CD8-positive, alpha-beta memory T cell (primary cell): ENCODE data around the gene SIK1. TPM values are rescaled to one million over a fixed set of nuclear protein-coding genes. Genes with fewer than 3 reads are reported as not detected.

Experiments used
- CTCF ChIA-PET: fragments of 350-600 bp; sonication (Branson Sonifier 250); formaldehyde crosslinking; loops from one replicate; lab custom pipeline; 2021; ENCODE audit warnings: antibody characterized with exemption; lab: Charles Lee
- POLR2A ChIA-PET: fragments of 350-600 bp; sonication (Branson Sonifier 250); formaldehyde crosslinking; loops from one replicate; lab custom pipeline; 2021; ENCODE audit warnings: antibody characterized with exemption; lab: Charles Lee
- DNase-seq, 5 donors: peaks; one replicate each; pipeline versions ENCODE4 v3.0.0 to v3.0.0-alpha.2; 2020 to 2022; ENCODE audit warnings: mixed read lengths in 1 of 5
- H3K27ac ChIP-seq: one replicate; pipeline ENCODE4 v1.7.0; 2013; ENCODE audit warnings: low read depth, mild to moderate bottlenecking, low read length, moderate library complexity
- H3K27me3 ChIP-seq: 2 replicates; pipeline ENCODE4 v1.7.0; 2013; ENCODE audit warnings: low read length, mild to moderate bottlenecking; ENCODE audit not compliant: insufficient read depth, poor library complexity, severe bottlenecking
- H3K36me3 ChIP-seq: 2 replicates; pipeline ENCODE4 v1.7.0; 2013; ENCODE audit warnings: mild to moderate bottlenecking, low read length, moderate library complexity; ENCODE audit not compliant: insufficient read depth
- H3K4me1 ChIP-seq: 2 replicates; pipeline ENCODE4 v1.7.0; 2013; ENCODE audit warnings: mild to moderate bottlenecking, low read length, moderate library complexity; ENCODE audit not compliant: insufficient read depth
- H3K4me3 ChIP-seq: 2 replicates; pipeline ENCODE4 v1.7.0; 2013; ENCODE audit warnings: mild to moderate bottlenecking, low read length
- H3K9me3 ChIP-seq: 2 replicates; pipeline ENCODE4 v1.7.0; 2013; ENCODE audit warnings: mild to moderate bottlenecking, low read length
- H3K27ac Mint-ChIP-seq, 8 donors: one replicate each; pipeline ENCODE4 v1.8.0; 2020 to 2021; ENCODE audit warnings: mixed read lengths in 8 of 8, mild to moderate bottlenecking in 6 of 8, inconsistent platforms in 3 of 8, moderate library complexity in 3 of 8
- H3K27me3 Mint-ChIP-seq, 2 donors: one replicate each; pipeline ENCODE4 v1.8.0; 2020 to 2021; ENCODE audit warnings: mixed read lengths in 2 of 2, mild to moderate bottlenecking in 1 of 2, moderate library complexity in 1 of 2
- H3K36me3 Mint-ChIP-seq, 3 donors: one replicate each; pipeline ENCODE4 v1.8.0; 2020 to 2021; ENCODE audit warnings: mixed read lengths in 3 of 3, inconsistent platforms in 1 of 3, mild to moderate bottlenecking in 1 of 3
- H3K4me1 Mint-ChIP-seq, 3 donors: one replicate each; pipeline ENCODE4 v1.8.0; 2020 to 2021; ENCODE audit warnings: mixed read lengths in 3 of 3, inconsistent platforms in 1 of 3, mild to moderate bottlenecking in 1 of 3
- H3K4me3 Mint-ChIP-seq, 7 donors: one replicate each; pipeline ENCODE4 v1.8.0; 2020 to 2021; ENCODE audit warnings: mixed read lengths in 7 of 7, mild to moderate bottlenecking in 6 of 7, moderate library complexity in 4 of 7, inconsistent platforms in 2 of 7
- H3K9me3 Mint-ChIP-seq, 5 donors: one replicate each; pipeline ENCODE4 v1.8.0; 2020 to 2022; ENCODE audit warnings: mixed read lengths in 5 of 5, mild to moderate bottlenecking in 3 of 5, moderate library complexity in 2 of 5, inconsistent platforms in 1 of 5
- polyA plus RNA-seq: library from polyadenylated mRNA; unstranded; fragments of 300-500 nt; fragmentation: Illumina TruSeq; gene quantifications from one replicate; pipeline ENCODE4 v1.2.3, GENCODE V29; 2021
- total RNA-seq, 2 experiments: library from RNA; stranded (reverse); gene quantifications; one replicate each; pipeline ENCODE4 v1.2.3, GENCODE V29; 2021

The SIK1 gene
- total and polyA plus RNA-seq, 3 experiments from 2014 or later, result 0.62 to 6.0 (median 4.6) TPM

GRCh38 chr21:43374228-43374885, 52.6 kb downstream of the SIK1 start:
- no peaks in the 10 kb centered on the region for H3K36me3 ChIP-seq
- H3K4me1 Mint-ChIP-seq, result no peaks in the 10 kb centered on the region
- H3K4me3 Mint-ChIP-seq, result no peak overlapping the region
- DNase-seq, result no peak
- H3K27me3 ChIP-seq, result no peaks in the 10 kb centered on the region
- H3K27me3 Mint-ChIP-seq, result no peaks in the 10 kb centered on the region
- no peak overlapping the region for H3K27ac ChIP-seq
- ChIA-PET POLR2A (no interaction called here), CTCF (no interaction called here)
- no peaks in the 10 kb centered on the region for H3K4me1 ChIP-seq
- H3K4me3 ChIP-seq, result no peak overlapping the region
- no peaks in the 10 kb centered on the region for H3K36me3 Mint-ChIP-seq
- H3K27ac Mint-ChIP-seq, result no peak overlapping the region
- no peaks in the 10 kb centered on the region for H3K9me3 ChIP-seq
- H3K9me3 Mint-ChIP-seq, result no peaks in the 10 kb centered on the region

- Mint-ChIP-seq H3K4me3 (no peak overlapping the region), H3K9me3 (no peaks in the 10 kb centered on the region), H3K27me3 (no peaks in the 10 kb centered on the region), H3K27ac (no peak overlapping the region), H3K4me1 (peaks cover 0 to 3% (median 0%) of the 10 kb centered on the region in 3 donors), H3K36me3 (no peaks in the 10 kb centered on the region)
- H3K27me3 ChIP-seq, result no peaks in the 10 kb centered on the region
- no peak for DNase-seq
- no peaks in the 10 kb centered on the region for H3K9me3 ChIP-seq
- H3K4me1 ChIP-seq, result no peaks in the 10 kb centered on the region
- no peak overlapping the region for H3K4me3 ChIP-seq
- no peaks in the 10 kb centered on the region for H3K36me3 ChIP-seq
- ChIA-PET POLR2A (no interaction called here), CTCF (no interaction called here)
- no peak overlapping the region for H3K27ac ChIP-seq
Measured at GRCh38 chr21:43373362-43374227, 53.3 kb downstream of the SIK1 start.

GRCh38 chr21:43372663-43373361, 54.1 kb downstream of the SIK1 start:
- Histone ChIP-seq H3K36me3 (no peaks in the 10 kb centered on the region), H3K27ac (no peak overlapping the region), H3K27me3 (no peaks in the 10 kb centered on the region), H3K4me1 (no peaks in the 10 kb centered on the region), H3K9me3 (no peaks in the 10 kb centered on the region), H3K4me3 (no peak overlapping the region)
- Mint-ChIP-seq H3K4me3 (no peak overlapping the region), H3K4me1 (peaks cover 0 to 3% (median 0%) of the 10 kb centered on the region in 3 donors), H3K27ac (peak overlapping the region in 1 of 8 donors; percentile 17), H3K36me3 (no peaks in the 10 kb centered on the region), H3K9me3 (no peaks in the 10 kb centered on the region), H3K27me3 (no peaks in the 10 kb centered on the region)
- ChIA-PET POLR2A (no interaction called here), CTCF (no interaction called here)
- no peak for DNase-seq

- no peak for DNase-seq
- no peaks in the 10 kb centered on the region for H3K27me3 Mint-ChIP-seq
Measured at GRCh38 chr21:43371786-43372185, 55.1 kb downstream of the SIK1 start.

GRCh38 chr21:43370888-43371570, 55.9 kb downstream of the SIK1 start:
- ChIA-PET CTCF (no interaction called here), POLR2A (no interaction called here)
- no peak overlapping the region for H3K4me3 Mint-ChIP-seq
- H3K9me3 ChIP-seq, result no peaks in the 10 kb centered on the region
- H3K4me3 ChIP-seq, result no peak overlapping the region
- peak overlapping the region in 5 of 8 donors; percentile 12 to 80 (median 30) for H3K27ac Mint-ChIP-seq
- H3K36me3 Mint-ChIP-seq, result no peaks in the 10 kb centered on the region
- peaks cover 0 to 3% (median 0%) of the 10 kb centered on the region in 3 donors for H3K4me1 Mint-ChIP-seq
- no peak overlapping the region for H3K27ac ChIP-seq
- DNase-seq, result no peak
- H3K9me3 Mint-ChIP-seq, result no peaks in the 10 kb centered on the region
- no peaks in the 10 kb centered on the region for H3K36me3 ChIP-seq
- H3K4me1 ChIP-seq, result no peaks in the 10 kb centered on the region
- peaks cover 0 to under 1% of the 10 kb centered on the region in 2 donors for H3K27me3 Mint-ChIP-seq
- H3K27me3 ChIP-seq, result no peaks in the 10 kb centered on the region

More at GRCh38 chr21:43371786-43372185, 55.1 kb downstream of the SIK1 start:
- H3K27ac Mint-ChIP-seq, result peak overlapping the region in 3 of 8 donors; percentile 29 to 80 (median 60)
- H3K4me3 Mint-ChIP-seq, result no peak overlapping the region
- no peak overlapping the region for H3K27ac ChIP-seq
- POLR2A ChIA-PET, result no interaction called here
- no peaks in the 10 kb centered on the region for H3K4me1 ChIP-seq
- no peak overlapping the region for H3K4me3 ChIP-seq
- H3K36me3 ChIP-seq, result no peaks in the 10 kb centered on the region
- CTCF ChIA-PET, result no interaction called here
- no peaks in the 10 kb centered on the region for H3K9me3 ChIP-seq
- H3K27me3 ChIP-seq, result no peaks in the 10 kb centered on the region
- H3K4me1 Mint-ChIP-seq, result peaks cover 0 to 3% (median 0%) of the 10 kb centered on the region in 3 donors
- H3K36me3 Mint-ChIP-seq, result no peaks in the 10 kb centered on the region
- no peaks in the 10 kb centered on the region for H3K9me3 Mint-ChIP-seq

GRCh38 chr21:43370091-43370658, 56.8 kb downstream of the SIK1 start:
- Mint-ChIP-seq H3K4me3 (no peak overlapping the region), H3K27ac (peak overlapping the region in 2 of 8 donors; percentile 23 to 57), H3K27me3 (peaks cover 0 to 3% of the 10 kb centered on the region in 2 donors), H3K4me1 (peaks cover 0 to 3% (median 0%) of the 10 kb centered on the region in 3 donors), H3K9me3 (no peaks in the 10 kb centered on the region), H3K36me3 (no peaks in the 10 kb centered on the region)
- no peak for DNase-seq
- Histone ChIP-seq H3K4me1 (no peaks in the 10 kb centered on the region), H3K9me3 (no peaks in the 10 kb centered on the region), H3K27me3 (no peaks in the 10 kb centered on the region), H3K4me3 (no peak overlapping the region), H3K36me3 (no peaks in the 10 kb centered on the region), H3K27ac (no peak overlapping the region)
- POLR2A ChIA-PET, result no interaction called here
- CTCF ChIA-PET, result no interaction called here

GRCh38 chr21:43369596-43370090, 57.3 kb downstream of the SIK1 start:
- H3K4me1 ChIP-seq, result no peaks in the 10 kb centered on the region
- no peaks in the 10 kb centered on the region for H3K36me3 ChIP-seq
- no peak overlapping the region for H3K4me3 ChIP-seq
- peaks cover 0 to 3% (median 0%) of the 10 kb centered on the region in 3 donors for H3K4me1 Mint-ChIP-seq
- H3K27me3 ChIP-seq, result no peaks in the 10 kb centered on the region
- ChIA-PET CTCF (no interaction called here), POLR2A (no interaction called here)
- H3K27me3 Mint-ChIP-seq, result peaks cover 0 to 3% of the 10 kb centered on the region in 2 donors
- no peaks in the 10 kb centered on the region for H3K36me3 Mint-ChIP-seq
- H3K27ac ChIP-seq, result no peak overlapping the region
- H3K4me3 Mint-ChIP-seq, result no peak overlapping the region
- DNase-seq, result no peak
- peak overlapping the region in 1 of 8 donors; percentile 57 for H3K27ac Mint-ChIP-seq
- H3K9me3 ChIP-seq, result no peaks in the 10 kb centered on the region
- no peaks in the 10 kb centered on the region for H3K9me3 Mint-ChIP-seq
